Measurements from ENCODE around the gene KLHDC7A. TPM values are rescaled to one million over a fixed set of nuclear protein-coding genes. Genes with fewer than 3 reads are reported as not detected.

Gene KLHDC7A
- total and polyA plus RNA-seq, 2 of the 4 experiments (the other 2 are of a cell fraction) = not detected

DNA sequence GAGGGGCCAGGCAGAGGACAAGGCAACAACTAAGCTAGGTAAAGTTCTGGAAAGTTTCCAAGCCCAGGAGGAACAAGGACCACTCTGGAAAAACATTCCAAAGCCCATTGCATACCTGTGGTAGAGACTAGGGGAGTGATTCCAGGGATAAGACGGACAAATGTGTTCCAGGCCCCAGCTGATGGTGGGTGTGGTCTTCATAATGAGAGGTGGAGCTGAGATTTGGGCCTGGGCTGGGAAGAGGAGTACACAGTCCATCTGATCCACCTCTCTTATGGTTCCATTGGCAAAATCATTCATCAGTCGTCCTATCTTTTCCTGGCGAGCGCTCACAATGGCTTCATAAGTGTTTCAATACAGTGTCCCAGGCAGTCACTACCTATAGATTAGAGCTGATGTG lies 4.5 kb downstream of the KLHDC7A start:
- Histone ChIP-seq H3K9ac (ENCODE audit: low read depth, low read length) (no peak overlapping the region), H3K23ac (ENCODE audit: low read depth, low read length) (no peak overlapping the region), H2BK15ac (ENCODE audit: low read depth, low read length) (no peak overlapping the region), H2BK5ac (ENCODE audit: low read depth, low read length, poor library complexity, severe bottlenecking) (no peak overlapping the region), H3K4me1 (ENCODE audit: control insufficient read depth, insufficient read depth, low read length) (no peaks in the 10 kb centered on the region), H4K20me1 (ENCODE audit: insufficient read depth, low read length) (no peaks in the 10 kb centered on the region), H3K4me2 (ENCODE audit: low read depth, low read length) (no peak overlapping the region), H3K14ac (replicated peaks; ENCODE audit: low read depth, low read length) (no peak overlapping the region), H2AK5ac (ENCODE audit: low read depth, low read length) (no peak overlapping the region), H3K4me3 (ENCODE audit: insufficient read depth, low read depth, low read length) (no peak overlapping the region), H3K18ac (ENCODE audit: low read depth, low read length) (no peak overlapping the region), H3K9me3 (ENCODE audit: control insufficient read depth, insufficient read depth, low read length) (peaks cover 30% of the 10 kb centered on the region), H3K27me3 (ENCODE audit: control insufficient read depth, insufficient read depth, low read length) (no peaks in the 10 kb centered on the region), H3K4ac (ENCODE audit: low read depth, low read length) (no peak overlapping the region), H2BK120ac (ENCODE audit: low read depth, low read length) (no peak overlapping the region), H4K91ac (ENCODE audit: insufficient read depth, low read depth, low read length) (no peak overlapping the region), H3K9me1 (ENCODE audit: insufficient read depth, low read length) (no peaks in the 10 kb centered on the region), H3K79me1 (ENCODE audit: low read depth in 1 of 2, low read length in 2 of 2) (no peaks in the 10 kb centered on the region), H4K5ac (ENCODE audit: low read depth, low read length) (no peak overlapping the region), H3K36me3 (ENCODE audit: control insufficient read depth, insufficient read depth, low read length) (no peaks in the 10 kb centered on the region), H2BK20ac (ENCODE audit: low read depth, low read length) (no peak overlapping the region), H2AFZ (replicated peaks; ENCODE audit: low read length, poor library complexity) (no peak overlapping the region), H2AK9ac (replicated peaks; ENCODE audit: low read depth, low read length, poor library complexity) (no peak overlapping the region), H3K56ac (ENCODE audit: extremely low read depth, insufficient read depth, low read length) (no peak overlapping the region), H4K8ac (ENCODE audit: low read depth in 2 of 2, low read length in 2 of 2) (no peak overlapping the region), H3K27ac (ENCODE audit: insufficient read depth, low read length) (no peak overlapping the region)
- DNase-seq (no peak), ATAC-seq (ENCODE audit: low read depth) (no peak)
- POLR2A ChIA-PET (ENCODE audit: unreplicated experiment) = no interaction called here
- dilution Hi-C loops (cut with HindIII; ENCODE audit: low sequenced_read_pairs, unreplicated experiment) (no loop called here), intact Hi-C loops (cut with micrococcal nuclease) (no loop called here), in situ Hi-C loops (cut with MboI; ENCODE audit: low sequenced_read_pairs) (no loop called here)
- CTCF ChIA-PET = no interaction called here
- TF ChIP-seq RAD21 (IDR thresholded peaks at IDR 0.05; ENCODE audit: low read length) (no peak), MAFK (IDR thresholded peaks at IDR 0.05; ENCODE audit: low read depth, low read length) (no peak), POLR2A (IDR thresholded peaks at IDR 0.05; ENCODE audit: low read depth, low read length) (no peak), RCOR1 (IDR thresholded peaks at IDR 0.05; ENCODE audit: insufficient replicate concordance, low read length) (no peak), NFE2L2 (IDR thresholded peaks at IDR 0.05; ENCODE audit: low read depth, low read length) (no peak), MAZ (IDR thresholded peaks at IDR 0.05; ENCODE audit: borderline replicate concordance, low read depth, low read length) (no peak), CHD1 (IDR thresholded peaks at IDR 0.05; ENCODE audit: low read depth, low read length) (no peak), BHLHE40 (IDR thresholded peaks at IDR 0.05; ENCODE audit: low read depth, low read length) (no peak), CEBPB (IDR thresholded peaks at IDR 0.05; ENCODE audit: low read depth, low read length) (no peak), FOS (IDR thresholded peaks at IDR 0.05; ENCODE audit: low read depth, low read length) (no peak), MXI1 (IDR thresholded peaks at IDR 0.05; ENCODE audit: borderline replicate concordance, low read depth, low read length) (no peak), SMC3 (IDR thresholded peaks at IDR 0.05; ENCODE audit: low read depth, low read length) (no peak), RFX5 (IDR thresholded peaks at IDR 0.05; ENCODE audit: low read depth, low read length) (no peak)
- TF ChIP-seq, protein P1, sequence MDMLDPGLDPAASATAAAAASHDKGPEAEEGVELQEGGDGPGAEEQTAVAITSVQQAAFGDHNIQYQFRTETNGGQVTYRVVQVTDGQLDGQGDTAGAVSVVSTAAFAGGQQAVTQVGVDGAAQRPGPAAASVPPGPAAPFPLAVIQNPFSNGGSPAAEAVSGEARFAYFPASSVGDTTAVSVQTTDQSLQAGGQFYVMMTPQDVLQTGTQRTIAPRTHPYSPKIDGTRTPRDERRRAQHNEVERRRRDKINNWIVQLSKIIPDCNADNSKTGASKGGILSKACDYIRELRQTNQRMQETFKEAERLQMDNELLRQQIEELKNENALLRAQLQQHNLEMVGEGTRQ (IDR thresholded peaks at IDR 0.05; ENCODE audit: low read depth, low read length) = no peak
- TF ChIP-seq, protein P2, sequence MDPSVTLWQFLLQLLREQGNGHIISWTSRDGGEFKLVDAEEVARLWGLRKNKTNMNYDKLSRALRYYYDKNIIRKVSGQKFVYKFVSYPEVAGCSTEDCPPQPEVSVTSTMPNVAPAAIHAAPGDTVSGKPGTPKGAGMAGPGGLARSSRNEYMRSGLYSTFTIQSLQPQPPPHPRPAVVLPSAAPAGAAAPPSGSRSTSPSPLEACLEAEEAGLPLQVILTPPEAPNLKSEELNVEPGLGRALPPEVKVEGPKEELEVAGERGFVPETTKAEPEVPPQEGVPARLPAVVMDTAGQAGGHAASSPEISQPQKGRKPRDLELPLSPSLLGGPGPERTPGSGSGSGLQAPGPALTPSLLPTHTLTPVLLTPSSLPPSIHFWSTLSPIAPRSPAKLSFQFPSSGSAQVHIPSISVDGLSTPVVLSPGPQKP (IDR thresholded peaks at IDR 0.05; ENCODE audit: borderline replicate concordance, low read depth, low read length) = no peak
- TF ChIP-seq, protein P3, sequence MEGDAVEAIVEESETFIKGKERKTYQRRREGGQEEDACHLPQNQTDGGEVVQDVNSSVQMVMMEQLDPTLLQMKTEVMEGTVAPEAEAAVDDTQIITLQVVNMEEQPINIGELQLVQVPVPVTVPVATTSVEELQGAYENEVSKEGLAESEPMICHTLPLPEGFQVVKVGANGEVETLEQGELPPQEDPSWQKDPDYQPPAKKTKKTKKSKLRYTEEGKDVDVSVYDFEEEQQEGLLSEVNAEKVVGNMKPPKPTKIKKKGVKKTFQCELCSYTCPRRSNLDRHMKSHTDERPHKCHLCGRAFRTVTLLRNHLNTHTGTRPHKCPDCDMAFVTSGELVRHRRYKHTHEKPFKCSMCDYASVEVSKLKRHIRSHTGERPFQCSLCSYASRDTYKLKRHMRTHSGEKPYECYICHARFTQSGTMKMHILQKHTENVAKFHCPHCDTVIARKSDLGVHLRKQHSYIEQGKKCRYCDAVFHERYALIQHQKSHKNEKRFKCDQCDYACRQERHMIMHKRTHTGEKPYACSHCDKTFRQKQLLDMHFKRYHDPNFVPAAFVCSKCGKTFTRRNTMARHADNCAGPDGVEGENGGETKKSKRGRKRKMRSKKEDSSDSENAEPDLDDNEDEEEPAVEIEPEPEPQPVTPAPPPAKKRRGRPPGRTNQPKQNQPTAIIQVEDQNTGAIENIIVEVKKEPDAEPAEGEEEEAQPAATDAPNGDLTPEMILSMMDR (conservative IDR thresholded peaks at IDR 0.05; ENCODE audit: low read depth, low read length) = no peak
- BruUV-seq (replicated peaks) = no TSS peak
- 80% methylated on average over 1 of the region's 4 CpGs; no CpG with 5 or more reads in 1 of the 2 experiments for WGBS, 2 experiments (ENCODE audit: extremely low coverage in 2 of 2, insufficient read length in 1 of 2)

Data from IMR-90 (cell line).